IMR-90 (cell line): ENCODE data around the gene IFNL3. TPM values are rescaled to one million over a fixed set of nuclear protein-coding genes. Genes with fewer than 3 reads are reported as not detected.

ENCODE experiments used
- ATAC-seq: fragments of 200-7000 bp; cut with Tn5 transposase; 2 replicates; pipeline ENCODE4 v1.9.1; 2020; ENCODE audit warnings: low read depth, mild to moderate bottlenecking, moderate library complexity
- BruUV-seq: library from RNA; stranded (reverse); fragments of 400-500 nt; replicated peaks from 2 replicates; lab custom pipeline; 2021; lab: Mats Ljungman, UMichigan
- CTCF ChIA-PET: fragments of 300-600 bp; formaldehyde crosslinking; extraction: SDS; loops from one replicate; lab custom pipeline; 2021; ENCODE audit warnings: antibody characterized with exemption; lab: Yijun Ruan, JAX
- POLR2A ChIA-PET: fragments of 300-600 bp; sonication (Branson Sonifier 250); formaldehyde crosslinking; loops from one replicate; lab custom pipeline; 2022; ENCODE audit warnings: antibody characterized with exemption; ENCODE audit not compliant: unreplicated experiment; lab: Charles Lee
- DNase-seq: peaks from one replicate; pipeline ENCODE4 v3.0.0; 2013
- H2AFZ ChIP-seq: replicated peaks from 2 replicates; pipeline ENCODE3; 2013; ENCODE audit warnings: low read length, mild to moderate bottlenecking; ENCODE audit not compliant: poor library complexity
- H2AK5ac ChIP-seq: 2 replicates; pipeline ENCODE4 v1.6.1; 2013; ENCODE audit warnings: low read depth, low read length, inconsistent platforms
- H2AK9ac ChIP-seq: replicated peaks from 2 replicates; pipeline ENCODE3; 2013; ENCODE audit warnings: mild to moderate bottlenecking, low read depth, low read length, moderate library complexity; ENCODE audit not compliant: poor library complexity
- H2BK120ac ChIP-seq: 2 replicates; pipeline ENCODE4 v1.6.1; 2013; ENCODE audit warnings: low read depth, low read length, inconsistent platforms
- H2BK15ac ChIP-seq: 3 replicates; pipeline ENCODE4 v1.6.1; 2013; ENCODE audit warnings: low read depth, low read length, inconsistent platforms
- H2BK20ac ChIP-seq: 2 replicates; pipeline ENCODE4 v1.6.1; 2013; ENCODE audit warnings: low read depth, mild to moderate bottlenecking, inconsistent platforms, low read length, moderate library complexity
- H2BK5ac ChIP-seq: 2 replicates; pipeline ENCODE4 v1.6.1; 2013; ENCODE audit warnings: mild to moderate bottlenecking, low read depth, low read length, inconsistent platforms; ENCODE audit not compliant: poor library complexity, severe bottlenecking
- H3K14ac ChIP-seq: replicated peaks from 2 replicates; pipeline ENCODE4 v1.6.1; 2013; ENCODE audit warnings: low read depth, low read length, inconsistent platforms
- H3K18ac ChIP-seq: 2 replicates; pipeline ENCODE4 v1.6.1; 2013; ENCODE audit warnings: low read depth, low read length, control low read depth
- H3K23ac ChIP-seq: 2 replicates; pipeline ENCODE4 v1.6.1; 2013; ENCODE audit warnings: low read depth, low read length, inconsistent platforms
- H3K27ac ChIP-seq: 2 replicates; pipeline ENCODE4 v1.5.1; 2013; ENCODE audit warnings: mild to moderate bottlenecking, control low read depth, low read length; ENCODE audit not compliant: insufficient read depth
- H3K27me3 ChIP-seq: 2 replicates; pipeline ENCODE4 v1.6.1; 2013; ENCODE audit warnings: low read length; ENCODE audit not compliant: control insufficient read depth, insufficient read depth
- H3K36me3 ChIP-seq: 2 replicates; pipeline ENCODE4 v1.6.1; 2013; ENCODE audit warnings: low read length, mixed read lengths; ENCODE audit not compliant: control insufficient read depth, insufficient read depth
- H3K4ac ChIP-seq: 2 replicates; pipeline ENCODE4 v1.6.1; 2013; ENCODE audit warnings: low read depth, low read length, inconsistent platforms
- H3K4me1 ChIP-seq: 2 replicates; pipeline ENCODE4 v1.6.1; 2013; ENCODE audit warnings: low read length, mixed read lengths; ENCODE audit not compliant: control insufficient read depth, insufficient read depth
- H3K4me2 ChIP-seq: 2 replicates; pipeline ENCODE4 v1.6.1; 2013; ENCODE audit warnings: low read depth, mild to moderate bottlenecking, control low read depth, low read length, moderate library complexity
- H3K4me3 ChIP-seq: 2 replicates; pipeline ENCODE4 v1.5.1; 2013; ENCODE audit warnings: low read depth, mild to moderate bottlenecking, control low read depth, low read length, moderate library complexity; ENCODE audit not compliant: insufficient read depth
- H3K56ac ChIP-seq: 2 replicates; pipeline ENCODE4 v1.6.1; 2013; ENCODE audit warnings: low read length, inconsistent platforms; ENCODE audit not compliant: insufficient read depth; ENCODE audit errors: extremely low read depth
- H3K79me1 ChIP-seq, 2 experiments: 2 replicates each; pipeline ENCODE4 v1.6.1; 2013; ENCODE audit warnings: low read length in 2 of 2, inconsistent platforms in 1 of 2, low read depth in 1 of 2
- H3K9ac ChIP-seq: 2 replicates; pipeline ENCODE4 v1.6.1; 2013; ENCODE audit warnings: low read depth, low read length, control low read depth
- H3K9me1 ChIP-seq: 2 replicates; pipeline ENCODE4 v1.6.1; 2013; ENCODE audit warnings: low read length, inconsistent platforms; ENCODE audit not compliant: insufficient read depth
- H3K9me3 ChIP-seq: 2 replicates; pipeline ENCODE4 v1.6.1; 2013; ENCODE audit warnings: low read length; ENCODE audit not compliant: control insufficient read depth, insufficient read depth
- H4K20me1 ChIP-seq: 2 replicates; pipeline ENCODE4 v1.6.1; 2013; ENCODE audit warnings: low read length, inconsistent platforms; ENCODE audit not compliant: insufficient read depth
- H4K5ac ChIP-seq: 2 replicates; pipeline ENCODE4 v1.6.1; 2013; ENCODE audit warnings: mild to moderate bottlenecking, low read depth, low read length, control low read depth
- H4K8ac ChIP-seq, 2 experiments: 2 replicates each; pipeline ENCODE4 v1.6.1; 2013; ENCODE audit warnings: low read depth in 2 of 2, low read length in 2 of 2, control low read depth in 1 of 2, inconsistent platforms in 1 of 2
- H4K91ac ChIP-seq: 2 replicates; pipeline ENCODE4 v1.6.1; 2013; ENCODE audit warnings: low read depth, low read length, inconsistent platforms; ENCODE audit not compliant: insufficient read depth
- BHLHE40 ChIP-seq: fragments of 150-350 bp; IDR thresholded peaks from 2 replicates; pipeline ENCODE4 v1.6.1; 2016; ENCODE audit warnings: mild to moderate bottlenecking, low read depth, low read length
- CHD1 ChIP-seq: IDR thresholded peaks from 2 replicates; pipeline ENCODE4 v1.6.1; 2012; ENCODE audit warnings: low read depth, low read length, improper control_type of control experiment
- RAD21 ChIP-seq: IDR thresholded peaks from 2 replicates; pipeline ENCODE4 v1.6.1; 2012; ENCODE audit warnings: low read length, improper control_type of control experiment
- RCOR1 ChIP-seq: IDR thresholded peaks from 2 replicates; pipeline ENCODE4 v1.6.1; 2012; ENCODE audit warnings: mild to moderate bottlenecking, low read length, improper control_type of control experiment; ENCODE audit not compliant: insufficient replicate concordance
- SMC3 ChIP-seq: fragments of 150-350 bp; IDR thresholded peaks from 2 replicates; pipeline ENCODE4 v1.6.1; 2016; ENCODE audit warnings: low read depth, mild to moderate bottlenecking, antibody characterized with exemption, low read length, moderate library complexity
- WGBS, 2 experiments: methylation state at CpG; one replicate each; pipeline versions ENCODE4 v1.1.5 to v1.1.7; 2013; ENCODE audit warnings: missing lambda C conversion rate in 2 of 2; ENCODE audit not compliant: insufficient read length in 1 of 2; ENCODE audit errors: extremely low coverage in 2 of 2; 5-methylcytosine and 5-hydroxymethylcytosine counted together
- dilution Hi-C: fragments of 300-500 bp; cut with HindIII; formaldehyde crosslinking; loops from one replicate; pipeline ENCODE4 v1.14.3; 2018; ENCODE audit warnings: low sequenced_read_pairs; ENCODE audit not compliant: unreplicated experiment
- in situ Hi-C: fragments of 300-500 bp; cut with MboI; formaldehyde crosslinking; loops from 3 replicates; pipeline ENCODE4 v1.14.3; 2019; ENCODE audit warnings: low sequenced_read_pairs, inconsistent platforms, mixed read lengths
- intact Hi-C: fragments of 100-400 bp; cut with micrococcal nuclease; formaldehyde crosslinking; loops from 2 replicates; pipeline ENCODE4 v1.10.0; 2022
- polyA plus RNA-seq, 3 experiments: library from polyadenylated mRNA; depleted of rRNA; stranded (reverse); fragments of >200 nt; gene quantifications; 2 replicates each; pipeline ENCODE4 v1.2.3, GENCODE V29; 2012; ENCODE audit warnings: low replicate concordance in 1 of 3
- total RNA-seq: library from RNA; depleted of rRNA; stranded (reverse); fragments of >200 nt; gene quantifications from 2 replicates; pipeline ENCODE4 v1.2.3, GENCODE V29; 2012
- TF ChIP-seq, protein P1 (sequence below): fragments of 150-350 bp; IDR thresholded peaks from 2 replicates; pipeline ENCODE4 v1.6.1; 2017; ENCODE audit warnings: mild to moderate bottlenecking, antibody characterized with exemption, low read length, low read depth

IFNL3 gene
- total and polyA plus RNA-seq, 2 of the 4 experiments (the other 2 are of a cell fraction), result not detected

DNA sequence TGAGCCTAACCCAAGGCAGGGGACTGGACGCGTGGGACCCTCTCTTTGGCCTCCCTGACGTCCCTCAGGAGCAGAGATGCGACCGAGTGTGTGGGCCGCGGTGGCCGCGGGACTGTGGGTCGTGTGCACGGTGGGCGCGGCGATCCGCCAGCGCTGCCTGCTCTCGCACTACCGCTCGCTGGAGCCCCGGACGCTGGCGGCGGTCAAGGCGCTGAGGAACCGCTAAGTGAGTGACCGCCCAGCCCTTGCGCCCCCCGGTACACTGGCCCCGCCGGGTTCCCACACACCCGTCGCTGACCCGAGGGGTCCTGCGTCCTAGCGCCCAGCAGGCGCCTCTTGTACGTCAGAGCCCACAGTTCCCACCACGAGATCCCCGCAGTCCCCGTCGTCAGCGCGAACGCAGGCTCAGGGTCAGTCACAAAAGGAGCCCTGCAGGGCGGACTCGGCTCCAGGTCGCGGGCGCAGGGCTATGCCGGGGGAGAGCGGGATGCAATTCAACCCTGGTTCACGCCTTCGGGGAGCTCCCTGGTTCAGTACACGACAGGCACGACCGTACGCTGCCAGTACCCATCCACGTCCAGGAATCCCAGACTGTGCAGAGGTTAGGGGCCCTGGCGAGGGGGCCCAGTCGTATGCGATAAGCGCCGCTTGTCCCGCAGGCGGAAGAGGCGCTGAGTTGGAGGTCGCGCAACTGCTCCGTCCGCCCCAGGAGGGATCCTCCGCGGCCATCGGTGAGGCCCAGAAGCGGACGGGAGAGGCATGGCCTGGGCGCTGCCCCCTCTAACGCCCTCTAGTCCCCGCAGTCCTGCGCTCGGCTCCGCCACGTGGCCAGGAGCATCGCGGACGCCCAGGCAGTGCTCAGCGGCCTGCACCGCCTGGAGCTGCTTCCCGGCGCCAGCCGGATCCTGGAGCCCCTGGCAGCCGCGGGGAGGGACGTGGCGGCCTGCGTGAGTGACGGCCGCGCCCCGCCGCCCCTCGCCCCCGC is 19.8 kb upstream of the IFNL3 start:
- dilution Hi-C loops (no loop called here), in situ Hi-C loops (no loop called here), intact Hi-C loops (no loop called here)
- Histone ChIP-seq H3K56ac (no peak overlapping the region), H2AFZ (peak overlapping the region; percentile 70), H2AK9ac (no peak overlapping the region), H4K5ac (no peak overlapping the region), H3K27me3 (peaks cover 49% of the 10 kb centered on the region), H4K8ac (no peak overlapping the region), H3K4me1 (no peaks in the 10 kb centered on the region), H3K9me1 (no peaks in the 10 kb centered on the region), H3K36me3 (no peaks in the 10 kb centered on the region), H3K18ac (no peak overlapping the region), H3K4me2 (no peak overlapping the region), H3K4me3 (no peak overlapping the region), H3K14ac (no peak overlapping the region), H2BK15ac (no peak overlapping the region), H3K23ac (no peak overlapping the region), H2BK20ac (no peak overlapping the region), H2AK5ac (no peak overlapping the region), H4K91ac (no peak overlapping the region), H3K9ac (no peak overlapping the region), H3K9me3 (no peaks in the 10 kb centered on the region), H2BK5ac (no peak overlapping the region), H2BK120ac (no peak overlapping the region), H4K20me1 (no peaks in the 10 kb centered on the region), H3K79me1 (no peaks in the 10 kb centered on the region), H3K4ac (no peak overlapping the region), H3K27ac (no peak overlapping the region)
- TF ChIP-seq CHD1 (no peak), RCOR1 (no peak), BHLHE40 (no peak), SMC3 (no peak), RAD21 (no peak)
- TF ChIP-seq, protein P1, sequence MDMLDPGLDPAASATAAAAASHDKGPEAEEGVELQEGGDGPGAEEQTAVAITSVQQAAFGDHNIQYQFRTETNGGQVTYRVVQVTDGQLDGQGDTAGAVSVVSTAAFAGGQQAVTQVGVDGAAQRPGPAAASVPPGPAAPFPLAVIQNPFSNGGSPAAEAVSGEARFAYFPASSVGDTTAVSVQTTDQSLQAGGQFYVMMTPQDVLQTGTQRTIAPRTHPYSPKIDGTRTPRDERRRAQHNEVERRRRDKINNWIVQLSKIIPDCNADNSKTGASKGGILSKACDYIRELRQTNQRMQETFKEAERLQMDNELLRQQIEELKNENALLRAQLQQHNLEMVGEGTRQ, result no peak
- ChIA-PET CTCF (interaction anchor here (0.6 kb wide), 1 partner anchor 234 kb away, joined by 3 read pairs; no protein-coding TSS in a partner anchor), POLR2A (no interaction called here)
- peak; percentile 82 for ATAC-seq
- DNase-seq, result no peak
- WGBS, 2 experiments, result 2% methylated on average over 76 of the region's 102 CpGs; no CpG with 5 or more reads in 1 of the 2 experiments
- no TSS peak for BruUV-seq
